DOHH2 (cell line): ENCODE results near the gene ZNF683.
A peak's percentile ranks its signal among the peaks of the same experiment; 100 is the strongest.

Experiments used
- EZH2phosphoT487 ChIP-seq: fragments of 200-600 bp; sonication (generic); IDR thresholded peaks from 2 replicates; pipeline ENCODE4 v1.6.1; 2017; ENCODE audit warnings: borderline replicate concordance, mild to moderate bottlenecking, antibody characterized with exemption, low read length, moderate library complexity, mixed read lengths
- TF ChIP-seq, protein P1 (sequence below): fragments of 200-600 bp; sonication (generic); IDR thresholded peaks from one replicate; pipeline ENCODE4 v1.5.1; 2014; ENCODE audit warnings: antibody characterized with exemption, mild to moderate bottlenecking, low read depth, low read length; ENCODE audit not compliant: poor library complexity, severe bottlenecking

DNA sequence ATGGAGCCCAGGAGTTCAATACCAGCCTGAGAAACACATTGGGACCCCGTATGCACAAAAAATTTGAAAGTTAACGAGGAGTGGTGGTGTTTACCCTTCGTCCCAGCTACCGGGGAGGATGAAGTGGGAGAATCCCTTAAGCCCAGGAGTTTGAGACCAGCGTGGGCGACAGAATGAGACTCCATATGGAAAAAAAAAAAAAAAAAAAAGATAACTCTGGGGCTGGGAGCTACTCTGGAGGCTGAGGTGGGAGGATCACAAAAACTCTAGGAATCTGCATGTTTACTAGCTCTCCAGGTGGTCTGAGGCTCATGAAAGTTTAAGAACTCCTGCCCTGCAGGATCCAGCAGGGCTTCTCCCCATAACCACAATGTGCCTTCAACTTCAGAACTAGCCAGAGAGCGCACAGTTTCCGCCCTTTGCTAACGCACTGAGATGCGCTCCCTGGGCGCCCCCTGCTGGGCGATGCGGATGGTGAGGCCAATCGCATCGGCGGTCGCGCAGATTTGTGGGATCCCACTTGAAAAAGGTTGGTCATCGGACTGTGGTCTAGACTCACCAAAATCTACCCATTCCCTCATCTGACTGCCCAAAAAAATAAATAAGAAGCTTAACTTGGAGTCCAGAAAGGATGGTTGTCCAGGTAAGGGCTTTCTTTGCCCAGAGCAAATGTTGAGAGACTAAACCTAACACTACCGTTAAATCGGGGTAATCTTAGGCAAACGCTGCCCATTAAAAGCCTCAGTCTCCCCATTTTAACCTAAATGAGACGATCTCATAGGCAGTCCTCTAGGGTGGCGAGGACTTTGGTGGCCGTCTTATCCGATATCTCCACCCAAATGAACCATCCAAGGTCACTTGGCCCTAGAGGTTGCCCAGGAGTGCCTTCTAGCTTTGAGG is 8.8 kb downstream of the ZNF683 start:
- TF ChIP-seq, protein P1, sequence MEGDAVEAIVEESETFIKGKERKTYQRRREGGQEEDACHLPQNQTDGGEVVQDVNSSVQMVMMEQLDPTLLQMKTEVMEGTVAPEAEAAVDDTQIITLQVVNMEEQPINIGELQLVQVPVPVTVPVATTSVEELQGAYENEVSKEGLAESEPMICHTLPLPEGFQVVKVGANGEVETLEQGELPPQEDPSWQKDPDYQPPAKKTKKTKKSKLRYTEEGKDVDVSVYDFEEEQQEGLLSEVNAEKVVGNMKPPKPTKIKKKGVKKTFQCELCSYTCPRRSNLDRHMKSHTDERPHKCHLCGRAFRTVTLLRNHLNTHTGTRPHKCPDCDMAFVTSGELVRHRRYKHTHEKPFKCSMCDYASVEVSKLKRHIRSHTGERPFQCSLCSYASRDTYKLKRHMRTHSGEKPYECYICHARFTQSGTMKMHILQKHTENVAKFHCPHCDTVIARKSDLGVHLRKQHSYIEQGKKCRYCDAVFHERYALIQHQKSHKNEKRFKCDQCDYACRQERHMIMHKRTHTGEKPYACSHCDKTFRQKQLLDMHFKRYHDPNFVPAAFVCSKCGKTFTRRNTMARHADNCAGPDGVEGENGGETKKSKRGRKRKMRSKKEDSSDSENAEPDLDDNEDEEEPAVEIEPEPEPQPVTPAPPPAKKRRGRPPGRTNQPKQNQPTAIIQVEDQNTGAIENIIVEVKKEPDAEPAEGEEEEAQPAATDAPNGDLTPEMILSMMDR: peak; percentile 98
- no peak for TF ChIP-seq EZH2phosphoT487
